GM19035 (cell line): ENCODE measurements around the gene TLR7.

ENCODE experiments used
- ATAC-seq: cut with Tn5 transposase; IDR thresholded peaks from one replicate; pipeline ENCODE4 v1.9.1; 2021; ENCODE audit not compliant: unreplicated experiment

The TLR7 gene

DNA sequence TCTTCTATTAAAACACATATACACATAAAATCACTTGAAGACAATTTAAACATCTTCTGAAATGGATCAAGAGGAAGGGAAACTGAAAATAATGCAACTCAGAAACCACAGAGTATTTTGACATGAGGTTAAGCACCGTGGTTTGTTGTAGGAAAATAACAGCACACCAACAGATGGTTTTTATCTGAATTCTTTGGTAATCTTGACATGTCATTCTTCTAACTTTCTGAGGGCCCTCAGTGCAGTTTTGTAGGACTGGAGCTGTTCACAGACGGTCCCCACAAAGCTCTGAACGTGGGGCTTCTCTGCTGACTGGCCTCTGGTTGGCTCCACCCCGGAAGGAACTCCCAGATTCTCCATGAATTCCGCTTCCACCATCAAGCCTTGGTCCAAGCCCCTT is 23.6 kb downstream of the TLR7 start:
- peak; percentile 53 for ATAC-seq

DNA sequence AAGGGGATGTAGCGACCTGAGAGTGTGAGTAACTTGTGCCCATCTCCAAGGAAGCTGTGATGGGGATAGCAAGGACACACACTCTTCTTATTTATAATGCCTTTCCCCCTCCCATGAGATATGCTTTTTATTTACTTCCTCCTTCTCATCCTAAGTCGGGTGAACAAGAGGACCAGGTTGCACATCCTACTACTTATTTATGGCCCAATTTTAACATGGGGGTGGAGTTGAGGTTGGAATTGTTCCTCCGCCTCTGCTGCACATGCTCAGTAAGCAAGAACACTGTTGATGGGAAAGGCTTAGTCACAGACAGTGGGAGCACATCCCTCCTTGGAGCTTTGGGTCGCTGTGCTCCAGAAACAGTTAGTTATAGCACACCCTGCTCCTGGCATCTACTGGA is 24.3 kb downstream of the TLR7 start:
- no peak for ATAC-seq

DNA sequence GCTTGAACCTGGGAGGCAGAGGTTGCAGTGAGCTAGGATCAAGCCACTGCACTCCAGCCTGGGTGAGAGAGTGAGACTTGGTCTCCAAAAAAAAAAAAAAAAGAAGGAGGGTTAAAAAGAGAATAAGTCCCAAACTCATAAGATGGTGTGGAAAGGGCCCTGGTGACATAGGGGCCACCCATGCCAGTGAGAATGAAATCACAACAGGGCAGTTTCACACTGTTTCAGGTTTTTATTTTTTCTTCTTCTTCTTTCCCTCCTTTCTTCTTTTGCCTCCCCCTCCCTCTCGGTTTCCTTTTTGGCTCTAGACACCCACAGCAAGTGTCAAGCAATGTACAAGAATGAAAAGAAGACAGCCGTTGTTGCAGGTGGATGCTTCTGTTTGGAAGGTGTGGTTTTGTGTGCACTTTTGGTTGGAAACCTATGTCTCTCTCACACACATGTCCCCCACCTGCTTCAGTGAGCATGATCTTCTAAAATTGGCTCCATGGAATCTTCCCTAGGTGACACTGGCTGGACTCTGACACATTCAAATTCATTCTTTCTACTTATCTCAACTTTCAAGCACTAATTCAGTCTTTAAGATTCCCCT is 25.1 kb downstream of the TLR7 start:
- ATAC-seq: peak; percentile 61

DNA sequence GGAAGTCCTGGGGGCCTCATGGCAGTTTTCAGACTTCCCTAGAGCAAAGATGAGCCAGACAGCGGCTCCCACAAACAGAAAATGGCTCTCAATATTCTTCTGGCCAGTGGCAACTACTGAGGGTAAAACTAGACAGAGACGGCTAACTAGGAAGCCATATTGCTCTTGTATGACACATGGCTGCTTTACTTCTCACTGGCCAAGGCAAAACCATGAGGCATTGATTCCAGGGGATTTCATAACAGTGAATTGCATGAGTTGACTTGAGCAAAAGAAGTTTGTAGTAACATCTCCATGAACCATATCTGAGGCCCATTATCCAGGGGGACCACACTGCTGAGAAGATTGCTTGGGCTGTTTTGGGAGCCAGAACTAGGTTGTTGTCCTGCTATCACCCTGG is 25.8 kb downstream of the TLR7 start:
- ATAC-seq: no peak

DNA sequence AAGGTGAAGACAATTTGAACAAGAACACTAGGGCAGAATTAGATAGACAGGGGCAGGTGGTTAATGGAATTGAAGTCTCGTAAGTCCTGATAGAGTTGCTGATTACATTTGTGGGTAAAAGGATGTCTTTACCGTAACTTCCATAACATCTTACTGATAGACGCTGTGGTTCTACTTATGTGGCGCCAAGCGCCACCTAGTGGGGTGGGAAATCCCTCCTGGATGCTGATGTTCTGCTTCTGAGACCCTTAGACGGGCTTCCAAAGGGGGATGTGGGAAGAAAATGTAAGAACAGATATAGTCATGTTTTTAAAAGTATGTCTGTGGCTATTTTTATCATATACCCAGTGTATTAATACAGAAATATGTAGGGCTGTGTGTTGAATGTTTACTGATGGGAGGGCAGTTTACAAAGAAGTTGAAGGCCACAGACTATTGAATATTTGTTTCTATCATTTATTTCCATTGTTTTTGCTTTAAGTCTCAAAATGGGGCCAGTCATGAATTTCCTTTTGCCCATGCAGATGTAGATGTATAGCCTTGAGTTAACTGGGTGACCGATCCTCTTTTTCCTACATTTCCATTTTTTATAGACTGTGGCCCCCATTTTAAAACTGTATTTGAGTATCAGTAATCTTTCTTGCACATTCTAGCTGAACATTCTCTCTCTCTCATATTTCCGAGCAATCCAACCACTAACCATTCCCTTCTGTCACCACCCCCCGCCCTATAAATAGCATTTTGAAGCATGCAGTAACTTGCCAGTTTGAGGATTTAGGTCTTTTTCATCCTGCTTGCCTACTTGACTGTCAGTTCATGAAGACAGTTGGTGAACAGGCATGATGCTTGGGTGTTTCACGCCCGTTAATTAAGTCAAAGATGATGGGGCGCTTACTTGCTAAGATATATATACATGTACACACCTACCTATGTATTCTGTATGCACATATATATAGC is 27.5 kb downstream of the TLR7 start:
- ATAC-seq: no peak

DNA sequence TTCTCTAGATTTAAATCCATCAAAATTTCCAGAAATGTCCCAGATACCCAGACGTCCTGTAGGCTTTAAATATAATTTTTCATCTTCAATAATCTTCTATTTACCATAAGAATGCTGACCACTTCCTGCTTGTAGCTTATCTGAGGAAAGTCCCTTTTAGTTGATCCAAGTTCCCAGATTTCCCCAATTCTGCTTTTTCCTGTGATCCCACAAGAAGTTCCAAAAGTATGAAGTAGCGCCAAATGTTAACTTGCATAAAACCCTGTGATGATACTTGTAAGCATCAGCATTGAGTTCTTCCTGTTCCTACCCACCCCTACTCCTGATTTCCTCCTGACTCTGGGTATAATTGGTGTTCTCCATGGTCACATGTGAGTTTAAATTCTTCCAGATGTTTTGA is 29.0 kb downstream of the TLR7 start:
- ATAC-seq: no peak

DNA sequence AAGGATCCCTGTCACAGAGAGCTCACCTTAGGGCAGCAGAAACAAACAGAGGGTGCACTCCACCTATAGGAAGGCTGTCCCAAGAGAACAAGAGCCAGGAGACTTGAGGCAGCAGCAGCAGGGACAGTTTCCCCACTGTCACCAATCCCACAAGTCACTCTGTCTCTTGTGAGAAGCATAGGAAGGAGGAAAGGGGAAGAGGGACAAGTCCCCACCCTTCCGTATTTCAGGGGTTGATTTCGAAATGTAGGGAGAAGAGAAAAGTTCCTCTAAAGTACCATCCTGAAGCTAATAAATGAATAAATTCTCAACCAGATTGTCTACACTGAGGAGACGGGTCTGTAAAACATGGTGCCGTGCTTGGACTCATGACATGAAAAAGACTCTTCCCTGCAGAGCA is 30.1 kb downstream of the TLR7 start:
- no peak for ATAC-seq

DNA sequence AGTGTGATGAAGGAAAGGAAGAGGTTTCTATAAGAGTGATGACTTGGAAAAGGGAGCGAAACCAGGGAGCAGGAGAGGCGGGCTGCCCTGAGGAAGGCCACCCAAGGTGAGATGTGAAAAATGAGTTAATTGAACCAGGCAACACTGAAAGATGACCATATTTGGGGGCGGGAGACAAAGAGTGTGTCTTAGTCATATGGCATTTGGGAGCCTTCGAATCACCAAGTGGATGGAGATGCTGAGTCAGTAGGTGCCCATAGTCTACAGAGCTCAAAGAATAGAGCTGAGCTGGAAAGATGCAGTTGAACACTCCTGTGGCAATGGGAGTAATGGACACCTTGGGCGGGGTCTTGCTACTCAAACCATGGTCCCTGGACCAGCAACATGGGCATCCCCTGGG is 31.2 kb downstream of the TLR7 start:
- ATAC-seq: no peak

DNA sequence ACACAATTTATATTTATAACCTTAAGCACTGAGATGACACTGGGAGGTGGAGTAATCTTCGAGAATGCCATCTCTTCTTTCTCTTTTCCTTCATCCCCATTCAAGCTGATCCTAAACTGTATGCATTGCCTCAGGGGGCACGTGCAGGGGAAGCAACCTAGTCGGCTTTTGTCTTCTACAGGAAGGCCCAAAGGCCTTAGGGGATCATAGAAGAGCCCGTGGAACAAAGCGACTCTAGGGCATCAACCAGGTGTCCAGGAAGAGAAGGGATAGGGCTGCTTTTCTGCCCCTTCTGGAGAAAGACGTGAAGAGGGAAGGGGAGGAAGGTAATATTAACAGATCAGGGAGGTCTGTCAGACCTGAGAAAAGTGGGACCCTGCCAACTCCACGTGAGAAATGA is 32.6 kb downstream of the TLR7 start:
- ATAC-seq: no peak

DNA sequence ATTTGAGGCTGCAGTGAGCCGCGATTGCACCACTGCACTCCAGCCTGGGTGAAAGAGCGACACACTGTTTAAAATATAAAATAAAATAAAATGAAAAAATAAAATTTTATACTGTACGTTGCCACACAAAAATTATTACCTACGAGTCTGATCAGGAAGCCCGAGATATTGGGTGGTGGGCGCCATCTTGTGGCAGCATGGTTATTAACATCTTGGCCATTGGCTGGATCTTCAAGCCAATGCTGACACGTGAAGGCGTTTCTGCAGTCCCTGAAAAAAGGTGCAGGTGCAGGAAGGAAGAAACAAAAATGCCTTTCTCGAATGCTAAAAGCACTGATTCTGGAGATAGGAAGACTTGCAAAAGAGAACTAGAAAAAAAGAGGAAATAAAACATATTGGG is 34.6 kb downstream of the TLR7 start:
- no peak for ATAC-seq

DNA sequence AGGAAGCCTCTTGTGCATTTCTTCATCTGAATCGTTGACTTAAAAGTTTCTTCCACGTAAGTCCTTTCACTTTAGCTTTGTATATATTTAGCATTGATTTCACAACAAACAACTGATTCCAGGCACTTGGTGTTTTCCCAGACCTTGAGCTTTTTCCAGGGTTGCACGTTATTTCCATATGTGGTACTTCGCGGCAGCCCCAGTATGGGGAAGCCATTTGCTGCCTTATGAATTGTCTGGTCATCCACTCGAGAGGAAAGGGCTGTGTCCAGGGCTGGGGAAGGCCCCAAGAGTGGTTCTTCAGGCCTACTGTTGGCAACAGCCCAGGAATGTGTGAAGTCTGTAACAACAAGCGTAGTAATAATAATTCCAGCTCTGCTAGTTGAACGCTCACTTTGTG is 36.8 kb downstream of the TLR7 start:
- ATAC-seq: no peak

DNA sequence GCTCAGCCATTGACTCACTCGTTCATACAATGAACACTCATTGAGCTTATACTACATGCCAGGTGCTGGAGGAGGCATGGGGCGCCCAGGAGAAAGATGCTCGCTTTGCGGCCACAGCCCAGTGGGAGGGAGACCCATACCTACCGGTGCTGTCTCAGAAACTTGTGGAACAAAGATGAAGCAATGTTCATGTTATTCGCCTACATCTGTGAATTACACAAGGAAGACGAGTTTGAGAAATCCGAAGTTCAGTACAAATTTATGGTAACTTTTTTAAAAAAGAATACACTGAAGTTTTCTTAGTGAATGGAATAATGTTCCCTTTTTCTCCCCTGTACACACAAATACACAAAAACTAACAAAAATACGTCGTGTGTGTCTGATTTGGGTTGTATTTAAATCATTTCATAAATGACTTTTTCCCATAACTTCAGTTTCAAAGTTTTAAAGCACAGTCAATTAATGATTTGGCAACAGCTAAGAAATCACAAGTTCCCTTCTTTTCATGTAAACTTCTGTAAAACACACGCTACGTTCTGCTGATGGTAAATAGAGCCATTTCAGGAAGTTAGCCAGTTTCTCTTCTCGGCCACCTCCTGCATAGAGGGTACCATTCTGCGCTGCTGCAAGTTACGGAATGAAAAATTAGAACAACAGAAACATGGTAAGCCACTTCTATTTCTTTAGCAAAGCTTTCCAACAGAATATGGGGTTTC is 39.3 kb downstream of the TLR7 start, which contains the start of gene TLR8:
TSS of gene TLR8 (plus strand) at position 575 of the 716 bp plus-strand sequence. CDS start at position 662, 87 bp downstream.
- no peak for ATAC-seq

DNA sequence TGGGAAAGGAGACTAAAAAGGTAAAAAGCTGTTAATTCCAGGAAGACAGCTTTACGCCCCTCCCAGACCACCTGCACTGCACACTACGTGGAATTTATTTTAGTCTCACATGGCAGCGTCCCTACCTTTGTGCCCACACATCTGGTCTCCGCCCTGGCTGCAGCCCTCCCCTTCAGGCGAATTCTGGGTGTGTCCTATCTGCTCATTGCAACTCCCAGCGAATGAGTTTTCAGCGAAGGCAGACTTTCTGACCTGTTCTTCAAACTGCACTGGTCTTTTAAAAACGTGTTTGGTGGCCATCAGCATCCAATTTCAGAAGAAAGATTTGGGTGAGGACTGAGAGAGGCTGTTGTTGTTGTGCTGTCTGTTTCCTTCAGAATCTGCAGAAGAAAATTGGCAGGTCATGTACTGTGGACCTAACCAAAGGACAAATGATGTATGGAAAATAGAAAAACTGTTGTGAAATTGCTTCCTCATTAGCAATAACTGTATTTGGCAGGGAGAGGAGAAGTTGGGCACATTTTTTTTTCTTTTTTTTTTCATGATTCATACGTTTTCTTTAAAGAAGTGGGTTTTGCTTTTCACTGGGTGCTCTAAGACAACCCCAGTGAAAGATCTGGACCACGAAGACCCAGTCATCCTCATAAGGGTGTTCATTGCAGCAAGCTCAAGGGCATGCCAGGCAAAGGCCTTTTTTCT is 43.7 kb downstream of the TLR7 start:
- ATAC-seq: no peak

DNA sequence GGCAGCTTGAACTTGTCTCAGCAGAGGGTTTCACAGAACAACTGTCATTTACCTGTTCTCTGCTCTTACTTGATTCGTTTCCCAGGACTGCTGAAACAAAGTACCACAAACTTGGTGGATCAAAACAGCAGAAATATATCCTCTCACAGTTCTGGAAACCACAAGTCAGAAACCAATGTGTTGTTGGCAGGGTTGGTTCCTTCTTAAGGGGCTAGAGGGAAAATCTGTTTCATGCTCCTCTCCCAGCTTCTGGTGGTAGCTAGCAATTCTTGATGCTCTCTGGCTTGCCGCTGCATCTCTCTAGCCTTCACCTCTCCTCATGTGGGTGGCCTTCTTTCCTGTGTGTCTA is 44.2 kb downstream of the TLR7 start:
- ATAC-seq: no peak

DNA sequence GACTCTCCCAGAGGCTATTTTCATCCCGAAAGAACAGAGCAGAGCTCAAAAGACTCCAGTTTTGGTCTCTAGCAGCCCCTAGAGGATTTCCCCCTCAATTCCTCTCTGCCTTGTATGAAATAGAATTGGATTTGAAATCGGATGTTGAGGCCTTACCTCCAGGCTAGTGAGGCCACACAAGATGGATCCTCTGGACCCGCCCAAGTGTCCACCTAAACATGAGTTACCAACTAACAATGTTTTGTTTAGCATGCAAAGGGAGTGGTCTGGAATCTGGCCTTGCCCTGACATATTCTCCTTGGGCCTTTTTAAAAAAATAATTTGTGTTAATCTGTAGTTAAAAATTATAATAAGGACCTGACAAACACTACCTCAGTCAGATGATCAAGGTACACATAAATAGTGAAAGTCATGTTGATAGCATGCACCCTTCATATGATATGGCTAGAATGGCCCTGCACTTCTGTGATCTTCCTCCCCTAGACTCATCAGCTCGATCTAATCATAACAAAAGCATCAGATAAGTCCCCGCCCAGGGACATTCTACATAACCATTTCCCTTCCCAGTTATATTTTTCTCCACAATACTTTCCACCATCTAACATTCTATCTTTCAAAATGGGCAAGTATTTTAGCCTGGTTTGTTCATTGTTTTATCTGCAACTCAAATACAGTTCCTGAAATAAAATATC is 46.1 kb downstream of the TLR7 start:
- ATAC-seq: no peak

DNA sequence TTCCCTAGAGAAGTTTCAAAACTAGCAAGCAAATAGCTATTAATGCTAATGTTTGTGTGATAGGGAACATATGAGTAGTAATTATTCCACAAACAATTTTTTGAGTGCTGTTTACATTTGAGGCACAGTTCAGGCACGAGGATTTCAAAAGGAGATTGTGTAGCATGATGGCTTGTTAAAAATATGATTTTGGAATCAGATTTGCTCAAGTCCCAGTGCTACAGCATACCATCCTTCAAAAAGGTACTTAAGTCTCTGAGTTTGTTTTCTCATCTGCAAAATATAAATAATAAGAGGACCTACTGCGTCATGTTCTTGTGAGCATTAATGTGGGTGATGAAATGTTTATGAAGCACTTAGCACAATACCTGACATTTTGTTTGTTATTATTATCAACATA is 50.9 kb downstream of the TLR7 start:
- no peak for ATAC-seq

DNA sequence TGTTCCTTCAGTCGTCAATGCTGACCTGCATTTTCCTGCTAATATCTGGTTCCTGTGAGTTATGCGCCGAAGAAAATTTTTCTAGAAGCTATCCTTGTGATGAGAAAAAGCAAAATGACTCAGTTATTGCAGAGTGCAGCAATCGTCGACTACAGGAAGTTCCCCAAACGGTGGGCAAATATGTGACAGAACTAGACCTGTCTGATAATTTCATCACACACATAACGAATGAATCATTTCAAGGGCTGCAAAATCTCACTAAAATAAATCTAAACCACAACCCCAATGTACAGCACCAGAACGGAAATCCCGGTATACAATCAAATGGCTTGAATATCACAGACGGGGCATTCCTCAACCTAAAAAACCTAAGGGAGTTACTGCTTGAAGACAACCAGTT is 52.2 kb downstream of the TLR7 start:
- no peak for ATAC-seq

DNA sequence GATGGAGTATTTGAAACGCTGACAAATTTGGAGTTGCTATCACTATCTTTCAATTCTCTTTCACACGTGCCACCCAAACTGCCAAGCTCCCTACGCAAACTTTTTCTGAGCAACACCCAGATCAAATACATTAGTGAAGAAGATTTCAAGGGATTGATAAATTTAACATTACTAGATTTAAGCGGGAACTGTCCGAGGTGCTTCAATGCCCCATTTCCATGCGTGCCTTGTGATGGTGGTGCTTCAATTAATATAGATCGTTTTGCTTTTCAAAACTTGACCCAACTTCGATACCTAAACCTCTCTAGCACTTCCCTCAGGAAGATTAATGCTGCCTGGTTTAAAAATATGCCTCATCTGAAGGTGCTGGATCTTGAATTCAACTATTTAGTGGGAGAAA is 52.7 kb downstream of the TLR7 start:
- ATAC-seq: no peak

DNA sequence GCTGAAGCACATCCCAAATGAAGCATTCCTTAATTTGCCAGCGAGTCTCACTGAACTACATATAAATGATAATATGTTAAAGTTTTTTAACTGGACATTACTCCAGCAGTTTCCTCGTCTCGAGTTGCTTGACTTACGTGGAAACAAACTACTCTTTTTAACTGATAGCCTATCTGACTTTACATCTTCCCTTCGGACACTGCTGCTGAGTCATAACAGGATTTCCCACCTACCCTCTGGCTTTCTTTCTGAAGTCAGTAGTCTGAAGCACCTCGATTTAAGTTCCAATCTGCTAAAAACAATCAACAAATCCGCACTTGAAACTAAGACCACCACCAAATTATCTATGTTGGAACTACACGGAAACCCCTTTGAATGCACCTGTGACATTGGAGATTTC is 54.1 kb downstream of the TLR7 start:
- ATAC-seq: no peak

DNA sequence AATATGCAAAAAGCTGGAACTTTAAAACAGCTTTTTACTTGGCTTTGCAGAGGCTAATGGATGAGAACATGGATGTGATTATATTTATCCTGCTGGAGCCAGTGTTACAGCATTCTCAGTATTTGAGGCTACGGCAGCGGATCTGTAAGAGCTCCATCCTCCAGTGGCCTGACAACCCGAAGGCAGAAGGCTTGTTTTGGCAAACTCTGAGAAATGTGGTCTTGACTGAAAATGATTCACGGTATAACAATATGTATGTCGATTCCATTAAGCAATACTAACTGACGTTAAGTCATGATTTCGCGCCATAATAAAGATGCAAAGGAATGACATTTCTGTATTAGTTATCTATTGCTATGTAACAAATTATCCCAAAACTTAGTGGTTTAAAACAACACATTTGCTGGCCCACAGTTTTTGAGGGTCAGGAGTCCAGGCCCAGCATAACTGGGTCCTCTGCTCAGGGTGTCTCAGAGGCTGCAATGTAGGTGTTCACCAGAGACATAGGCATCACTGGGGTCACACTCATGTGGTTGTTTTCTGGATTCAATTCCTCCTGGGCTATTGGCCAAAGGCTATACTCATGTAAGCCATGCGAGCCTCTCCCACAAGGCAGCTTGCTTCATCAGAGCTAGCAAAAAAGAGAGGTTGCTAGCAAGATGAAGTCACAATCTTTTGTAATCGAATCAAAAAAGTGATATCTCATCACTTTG is 55.2 kb downstream of the TLR7 start:
- ATAC-seq: no peak
